NCI-H1417 (cell line): ENCODE measurements around the gene CCDC80.

Experiments used
- DNase-seq, 3 experiments: peaks; one replicate each; lab custom pipeline; 2025; lab: John Stamatoyannopoulos, UW

CCDC80 gene

GRCh38 chr3:112632596-112632995 lies 8.3 kb downstream of the CCDC80 start:
- DNase-seq: no peak

- no peak for DNase-seq
Observed at GRCh38 chr3:112631257-112631656, 9.7 kb downstream of the CCDC80 start.

GRCh38 chr3:112629425-112629824 lies 11.5 kb downstream of the CCDC80 start:
- DNase-seq: peak in 1 of 3 experiments; percentile 30

DNA sequence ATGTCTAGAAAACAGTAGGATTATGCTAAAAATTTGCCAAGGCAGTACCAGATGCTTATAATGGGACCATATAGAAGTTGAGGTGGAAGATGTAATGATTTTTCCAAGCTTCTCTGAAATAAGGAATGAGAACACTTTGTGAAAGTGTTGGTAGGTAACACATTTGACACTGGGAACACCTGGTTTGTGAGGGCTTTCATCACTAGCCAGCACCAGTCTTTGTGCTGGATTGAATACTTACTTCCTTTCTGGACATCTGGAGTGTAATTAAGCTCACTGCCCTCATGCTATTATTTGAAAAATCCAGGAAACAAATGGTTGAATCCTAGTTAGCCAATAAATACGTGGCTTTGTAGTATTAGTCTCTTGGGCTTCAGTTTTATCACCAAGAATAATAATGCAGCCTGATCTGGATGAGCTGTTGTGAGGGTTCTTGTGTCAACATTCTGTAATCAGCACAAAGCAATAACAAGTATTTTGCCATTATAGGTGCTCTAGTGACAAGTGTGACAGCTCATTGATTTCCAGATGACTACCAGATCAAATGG lies 12.9 kb downstream of the CCDC80 start:
- DNase-seq: peak; percentile 8 to 84 (median 50)

DNA sequence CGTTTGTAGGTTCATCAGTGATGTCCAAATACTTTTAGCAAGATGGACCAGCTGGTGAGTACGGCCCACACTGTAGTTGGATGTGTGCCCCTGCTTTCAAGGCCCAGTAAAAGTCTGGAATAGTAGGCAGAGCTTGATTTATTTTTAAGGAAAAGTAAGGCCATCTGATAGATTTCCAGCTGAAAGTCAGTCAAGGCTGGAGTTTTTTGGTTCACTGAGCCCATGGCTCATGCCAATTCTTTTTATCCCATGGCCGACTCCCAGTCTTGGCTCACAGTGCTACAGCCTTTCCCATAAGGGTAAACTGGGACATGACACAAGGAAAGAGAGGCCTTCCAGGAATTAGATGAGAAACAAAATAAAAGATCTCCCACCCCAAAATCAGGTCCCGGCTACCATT lies 13.5 kb downstream of the CCDC80 start:
- no peak for DNase-seq

GRCh38 chr3:112623717-112624116 lies 17.2 kb downstream of the CCDC80 start:
- DNase-seq: no peak

- no peak for DNase-seq
Observed at GRCh38 chr3:112623213-112623612, 17.7 kb downstream of the CCDC80 start.

GRCh38 chr3:112619295-112619694 lies 21.6 kb downstream of the CCDC80 start:
- DNase-seq: no peak

DNA sequence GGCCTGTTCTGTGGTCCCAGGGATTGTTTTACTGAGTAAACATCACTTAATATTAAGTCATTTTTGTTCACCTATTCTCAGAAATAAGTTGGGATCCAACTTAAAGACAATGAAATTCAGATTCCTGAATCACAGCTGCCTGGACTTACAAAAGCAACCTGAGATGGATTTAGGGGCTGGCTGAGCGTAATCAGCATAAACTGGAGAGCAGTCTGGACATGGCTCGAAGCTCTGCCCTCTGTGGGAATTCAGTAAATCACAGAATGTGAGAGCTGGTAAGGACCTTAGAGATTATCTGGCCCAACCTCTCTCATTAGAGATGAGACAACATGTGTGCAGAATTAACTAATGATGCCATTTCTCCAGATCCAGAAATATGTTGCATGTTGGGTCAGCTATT lies 23.7 kb downstream of the CCDC80 start:
- no peak for DNase-seq

DNA sequence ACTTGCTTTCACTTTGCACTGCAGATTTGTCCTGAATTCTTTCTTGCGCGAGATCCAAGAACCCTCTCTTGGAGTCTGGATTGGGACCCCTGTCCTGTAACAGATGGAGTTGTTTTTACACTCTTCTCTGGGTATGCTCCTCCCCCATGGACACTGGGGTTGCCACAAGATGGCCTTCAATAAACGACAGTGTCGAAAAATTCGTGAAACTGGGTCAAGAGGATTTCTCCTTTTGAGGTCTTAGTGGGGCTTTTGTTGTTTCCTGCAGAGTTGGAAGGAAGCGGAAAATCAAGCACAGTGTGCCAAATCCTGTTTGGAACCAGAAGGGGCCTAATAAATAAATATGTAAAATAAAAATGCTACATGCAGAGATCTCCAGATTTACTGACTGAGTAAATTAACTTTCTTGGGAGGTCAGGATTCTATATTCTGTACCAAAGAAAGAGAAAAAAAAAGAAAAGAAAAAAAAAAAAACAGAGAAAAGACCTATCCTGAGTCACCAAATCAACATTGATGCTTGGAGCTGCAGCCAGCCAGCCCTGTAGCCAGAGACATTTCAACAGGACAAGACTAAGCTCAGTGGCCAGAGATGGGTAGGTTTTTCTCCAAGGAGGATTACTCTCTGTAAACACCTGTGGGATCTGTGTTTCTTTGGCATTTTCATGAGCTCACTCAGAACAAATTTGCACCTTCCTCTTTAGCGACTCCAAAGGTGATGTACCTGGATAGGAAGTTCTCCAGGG lies 24.8 kb downstream of the CCDC80 start:
- no peak for DNase-seq

GRCh38 chr3:112611752-112612515 lies 29.0 kb downstream of the CCDC80 start:
- peak in 1 of 3 experiments; percentile 71 for DNase-seq

DNA sequence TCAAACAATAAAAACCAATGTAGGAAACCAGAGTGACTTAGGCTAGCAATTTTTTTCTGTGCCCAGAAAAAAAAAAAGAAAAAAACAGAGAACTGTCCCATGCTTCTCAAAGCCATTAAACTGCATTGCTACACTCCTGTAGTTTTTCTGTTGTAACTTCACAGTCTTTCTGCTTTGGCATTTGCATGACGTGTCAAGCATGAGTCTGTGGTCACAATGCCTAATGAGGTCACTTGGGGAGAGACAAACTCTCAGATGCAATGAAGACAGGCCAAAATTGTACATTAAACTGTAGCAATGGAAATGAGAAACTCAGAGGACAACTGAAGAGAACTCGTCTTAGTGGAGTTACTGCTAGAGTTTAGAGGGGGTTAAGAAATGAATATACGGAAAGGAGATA lies 30.8 kb downstream of the CCDC80 start:
- no peak for DNase-seq

DNA sequence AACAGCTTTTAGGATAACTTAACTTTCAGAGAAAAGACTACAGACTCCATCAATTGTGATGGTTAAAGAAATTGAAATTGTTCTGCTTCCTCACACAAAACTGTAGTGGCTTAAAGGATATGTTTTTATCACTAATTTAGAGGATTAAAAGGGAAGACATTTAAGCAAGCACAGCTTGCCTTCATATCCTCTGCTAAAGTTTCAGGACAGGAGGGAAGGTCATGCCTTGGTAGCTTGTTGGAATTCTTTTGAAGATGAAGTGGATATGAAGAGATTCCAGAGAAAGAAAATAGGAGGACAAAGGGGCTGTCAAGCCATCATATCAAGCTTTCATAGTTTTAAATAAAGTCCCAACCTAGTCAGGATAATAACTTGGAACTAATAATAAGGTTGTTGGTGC lies 33.1 kb downstream of the CCDC80 start:
- no peak for DNase-seq

GRCh38 chr3:112606098-112606497 lies 34.8 kb downstream of the CCDC80 start:
- no peak for DNase-seq

GRCh38 chr3:112605285-112605684 lies 35.7 kb downstream of the CCDC80 start:
- DNase-seq: peak; percentile 9 to 85 (median 44)

DNA sequence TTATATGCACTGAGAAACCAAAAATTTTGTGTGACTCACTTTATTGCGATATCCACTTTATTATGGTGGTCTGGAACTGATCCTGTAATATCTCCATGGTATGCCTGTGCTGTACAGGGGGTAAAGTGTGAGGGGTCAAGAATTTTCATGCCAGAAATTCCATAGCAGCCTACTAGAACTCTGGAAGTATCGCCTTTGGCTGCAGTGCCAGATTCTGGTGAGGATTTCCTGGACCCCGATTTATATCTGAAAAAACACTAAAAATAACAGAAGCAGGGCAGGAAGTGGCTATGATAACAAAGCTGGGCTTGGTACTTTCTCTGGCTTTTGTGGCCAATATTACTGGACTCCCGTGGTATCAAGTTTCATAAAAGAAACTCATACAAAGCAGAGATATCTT lies 36.4 kb downstream of the CCDC80 start:
- no peak for DNase-seq

DNA sequence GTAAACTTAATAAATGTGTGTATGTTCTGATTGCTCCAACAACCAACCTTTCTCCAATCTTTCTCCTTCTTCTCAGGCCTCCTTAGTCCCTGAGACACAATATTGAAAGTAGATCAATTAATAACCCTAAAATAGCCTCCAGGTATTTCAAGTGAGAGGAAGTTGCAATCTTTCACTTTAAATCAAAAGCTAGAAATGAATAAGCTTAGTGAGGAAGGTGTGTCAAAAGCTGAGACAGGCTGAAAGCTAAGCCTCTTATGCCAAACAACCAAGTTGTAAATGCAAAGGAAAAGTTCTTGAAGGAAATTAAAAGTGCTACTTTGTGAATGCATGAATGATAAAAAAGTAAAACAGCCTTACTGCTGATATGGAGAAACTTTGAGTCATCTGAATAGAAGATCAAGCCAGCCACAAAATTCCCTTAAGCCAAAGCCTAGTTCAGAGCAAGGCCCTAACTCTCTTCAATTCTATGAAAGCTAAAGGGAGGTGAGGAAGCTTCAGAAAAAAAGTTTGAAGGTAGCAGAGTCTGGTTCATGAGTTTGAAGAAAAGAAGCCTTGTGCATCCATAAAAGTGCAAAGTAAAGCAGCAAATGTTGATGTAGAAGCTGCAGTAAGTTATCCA lies 38.6 kb downstream of the CCDC80 start:
- DNase-seq: no peak

GRCh38 chr3:112598731-112599130 lies 42.2 kb downstream of the CCDC80 start:
- no peak for DNase-seq

DNA sequence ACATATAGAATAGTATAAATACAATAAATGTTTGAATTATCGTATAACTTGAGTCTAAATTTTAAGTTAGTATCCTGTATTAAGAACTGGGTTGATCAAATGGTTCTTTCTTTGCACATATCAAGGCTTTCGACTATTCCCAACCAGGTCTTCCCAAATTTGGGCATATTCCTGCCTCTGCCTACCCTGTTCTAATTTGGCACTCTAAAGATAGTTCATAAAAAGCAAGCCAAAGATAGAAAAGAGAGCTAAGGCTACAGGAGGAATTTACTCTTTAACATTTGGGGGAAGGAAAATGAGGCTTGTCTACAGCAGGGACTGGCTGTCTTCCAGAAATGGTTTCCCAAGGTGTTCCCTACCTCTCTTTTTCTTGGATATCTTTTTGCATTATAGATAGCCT lies 43.0 kb downstream of the CCDC80 start:
- DNase-seq: no peak

GRCh38 chr3:112594856-112595255 lies 46.1 kb downstream of the CCDC80 start:
- no peak for DNase-seq

GRCh38 chr3:112593258-112593657 lies 47.7 kb downstream of the CCDC80 start:
- peak in 1 of 3 experiments; percentile 43 for DNase-seq

DNA sequence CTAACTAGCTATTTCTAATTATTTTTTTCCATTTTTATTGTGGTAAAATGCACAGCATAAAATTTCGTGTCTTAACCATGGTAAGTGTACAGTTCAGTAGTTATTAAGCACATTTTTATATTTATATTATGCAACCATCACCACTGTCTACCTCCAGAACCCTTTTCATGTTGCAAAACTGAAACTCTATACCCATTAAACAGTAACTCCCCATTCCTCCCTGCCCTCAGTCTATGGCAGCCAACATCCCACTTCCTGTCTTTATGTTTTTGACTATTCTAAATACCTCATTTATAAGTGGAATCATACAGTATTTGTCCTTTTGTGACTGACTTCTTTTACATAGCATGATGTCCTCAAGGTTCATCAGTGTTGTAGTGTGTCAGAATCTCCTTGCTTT lies 53.6 kb downstream of the CCDC80 start:
- no peak for DNase-seq

DNA sequence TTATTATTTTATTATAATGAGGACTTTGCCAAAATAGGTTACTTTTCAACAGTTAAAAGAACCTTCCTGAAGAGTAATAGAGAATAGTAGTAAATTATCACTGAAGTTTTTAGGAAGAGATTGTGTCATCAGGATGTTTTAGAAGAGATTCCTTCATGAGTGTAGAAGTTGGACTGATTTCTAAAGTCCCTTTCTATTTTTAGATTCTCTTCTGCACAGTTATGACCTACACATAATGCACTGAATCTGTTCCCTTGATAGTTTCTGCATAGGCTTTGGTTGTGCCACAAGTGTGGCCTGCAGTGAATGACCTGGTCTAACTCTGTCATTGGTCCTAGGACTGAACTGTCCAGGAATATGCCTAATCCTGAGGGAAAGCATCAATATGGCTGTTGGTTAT lies 55.2 kb downstream of the CCDC80 start:
- no peak for DNase-seq
